ENCODE results near the gene KNG1.

- TF ChIP-seq CTCF (IDR thresholded peaks at IDR 0.05) (no peak), POLR2A (IDR thresholded peaks at IDR 0.05) (no peak)
Observed at GRCh38 chr3:186742618-186743380, 25.6 kb downstream of the KNG1 start.
